ENCODE results near the gene RPA1.

- TF ChIP-seq CTCF (IDR thresholded peaks at IDR 0.05): no peak
- no peak for TF ChIP-seq POLR2A (IDR thresholded peaks at IDR 0.05)
These were observed 14.1 kb downstream of the RPA1 start for GRCh38 chr17:1843947-1844346.
